Calu3 (cell line): ENCODE data around the gene ZNF823. TPM values are rescaled to one million over a fixed set of nuclear protein-coding genes. Genes with fewer than 3 reads are reported as not detected.

Source experiments
- BruUV-seq: library from RNA; stranded (reverse); fragments of 400-500 nt; replicated peaks from 2 replicates; lab custom pipeline; 2021; lab: Mats Ljungman, UMichigan
- CTCF ChIA-PET: fragments of 300-600 bp; sonication (Branson Sonifier 250); formaldehyde crosslinking; loops from one replicate; lab custom pipeline; 2022; ENCODE audit warnings: antibody characterized with exemption; lab: Charles Lee
- DNase-seq: peaks from one replicate; pipeline ENCODE4 v3.0.0; 2022
- H3K27ac Mint-ChIP-seq: one replicate; pipeline ENCODE4 v1.8.0; 2022; ENCODE audit warnings: mixed read lengths; ENCODE audit not compliant: unreplicated experiment
- H3K27me3 Mint-ChIP-seq: one replicate; pipeline ENCODE4 v1.8.0; 2022; ENCODE audit warnings: mixed read lengths; ENCODE audit not compliant: unreplicated experiment
- H3K36me3 Mint-ChIP-seq: one replicate; pipeline ENCODE4 v1.8.0; 2022; ENCODE audit warnings: mild to moderate bottlenecking, moderate library complexity, mixed read lengths; ENCODE audit not compliant: insufficient read depth, unreplicated experiment
- H3K4me1 Mint-ChIP-seq: one replicate; pipeline ENCODE4 v1.8.0; 2022; ENCODE audit warnings: mild to moderate bottlenecking, low read depth, mixed read lengths; ENCODE audit not compliant: unreplicated experiment
- H3K4me3 Mint-ChIP-seq: one replicate; pipeline ENCODE4 v1.8.0; 2022; ENCODE audit warnings: mild to moderate bottlenecking, low read depth, moderate library complexity, mixed read lengths; ENCODE audit not compliant: unreplicated experiment
- H3K9me3 Mint-ChIP-seq: one replicate; pipeline ENCODE4 v1.8.0; 2022; ENCODE audit warnings: low read depth, mixed read lengths; ENCODE audit not compliant: unreplicated experiment
- CTCF ChIP-seq: fragments of 200-600 bp; IDR thresholded peaks from one replicate; pipeline ENCODE4 v1.8.0; 2022; ENCODE audit warnings: antibody characterized with exemption; ENCODE audit not compliant: unreplicated experiment
- intact Hi-C: fragments of 100-400 bp; cut with micrococcal nuclease; formaldehyde crosslinking; loops from one replicate; pipeline ENCODE4 v1.10.0; 2022; ENCODE audit not compliant: unreplicated experiment
- total RNA-seq: library from RNA; stranded (reverse); gene quantifications from 2 replicates; pipeline ENCODE4 v1.2.3, GENCODE V29; 2022

Gene ZNF823
- total RNA-seq, 1 experiment from 2014 or later: 7.4 TPM

- Mint-ChIP-seq H3K4me1 (no peaks in the 10 kb centered on the region), H3K36me3 (no peaks in the 10 kb centered on the region), H3K27me3 (no peaks in the 10 kb centered on the region), H3K27ac (no peak overlapping the region), H3K9me3 (no peaks in the 10 kb centered on the region), H3K4me3 (no peak overlapping the region)
- no peak for TF ChIP-seq CTCF
- no TSS peak for BruUV-seq
- DNase-seq: no peak
- CTCF ChIA-PET: no interaction called here
- intact Hi-C loops: no loop called here
Measured at GRCh38 chr19:11752244-11752736, 13.5 kb upstream of the ZNF823 start.

GRCh38 chr19:11749751-11750150 lies 11.0 kb upstream of the ZNF823 start:
- H3K4me1 Mint-ChIP-seq: no peaks in the 10 kb centered on the region
- H3K36me3 Mint-ChIP-seq: no peaks in the 10 kb centered on the region
- no peaks in the 10 kb centered on the region for H3K27me3 Mint-ChIP-seq
- no peak overlapping the region for H3K4me3 Mint-ChIP-seq
- BruUV-seq: no TSS peak
- H3K9me3 Mint-ChIP-seq: peaks cover 2% of the 10 kb centered on the region
- TF ChIP-seq CTCF: no peak
- no peak overlapping the region for H3K27ac Mint-ChIP-seq
- CTCF ChIA-PET: no interaction called here
- intact Hi-C loops: no loop called here
- no peak for DNase-seq

GRCh38 chr19:11747277-11747676 lies 8.5 kb upstream of the ZNF823 start:
- no TSS peak for BruUV-seq
- Mint-ChIP-seq H3K36me3 (no peaks in the 10 kb centered on the region), H3K27ac (no peak overlapping the region), H3K4me3 (no peak overlapping the region), H3K4me1 (no peaks in the 10 kb centered on the region), H3K9me3 (peaks cover 2% of the 10 kb centered on the region), H3K27me3 (no peaks in the 10 kb centered on the region)
- TF ChIP-seq CTCF: no peak
- intact Hi-C loops: no loop called here
- no peak for DNase-seq
- CTCF ChIA-PET: interaction anchor here (0.7 kb wide), 1 partner anchor 10 kb away, joined by 3 read pairs; no protein-coding TSS in a partner anchor

GRCh38 chr19:11745869-11746268 lies 7.1 kb upstream of the ZNF823 start:
- no peak overlapping the region for H3K27ac Mint-ChIP-seq
- CTCF ChIA-PET: no interaction called here
- H3K4me1 Mint-ChIP-seq: no peaks in the 10 kb centered on the region
- BruUV-seq: no TSS peak
- H3K27me3 Mint-ChIP-seq: no peaks in the 10 kb centered on the region
- H3K9me3 Mint-ChIP-seq: peaks cover 2% of the 10 kb centered on the region
- intact Hi-C loops: no loop called here
- no peaks in the 10 kb centered on the region for H3K36me3 Mint-ChIP-seq
- no peak overlapping the region for H3K4me3 Mint-ChIP-seq
- no peak for DNase-seq
- TF ChIP-seq CTCF: no peak
